Activated gamma-delta T cell treated with Interleukin-2 at 50 U/mL for 16 hours (primary cell): ENCODE data around the gene GRID1.
"Not testable (repeated sequence)": the region's sequence is repeated elsewhere in the genome, so short reads cannot be mapped to it uniquely, and the experiment has no call there.

Experiments
- DNase-seq: peaks from one replicate; pipeline ENCODE4 v3.0.0-alpha.2; 2020

GRID1 gene

GRCh38 chr10:86092311-86092710 is 274.3 kb downstream of the GRID1 start:
- not testable (repeated sequence) for DNase-seq

- no peak for DNase-seq
These were observed 275.4 kb downstream of the GRID1 start for GRCh38 chr10:86091216-86091615.

GRCh38 chr10:86090807-86091206 is 275.8 kb downstream of the GRID1 start:
- no peak for DNase-seq

GRCh38 chr10:86087716-86088115 is 278.9 kb downstream of the GRID1 start:
- no peak for DNase-seq

- DNase-seq = no peak
These were observed 280.2 kb downstream of the GRID1 start for GRCh38 chr10:86086418-86086817.

- DNase-seq = no peak
These were observed 280.9 kb downstream of the GRID1 start for GRCh38 chr10:86085686-86086085.

- DNase-seq = no peak
These were observed 281.5 kb downstream of the GRID1 start for GRCh38 chr10:86085136-86085535.

GRCh38 chr10:86084585-86084984 is 282.0 kb downstream of the GRID1 start:
- no peak for DNase-seq

GRCh38 chr10:86083664-86084175 is 282.9 kb downstream of the GRID1 start:
- DNase-seq = no peak

- DNase-seq = no peak
These were observed 283.4 kb downstream of the GRID1 start for GRCh38 chr10:86083206-86083605.

- DNase-seq = no peak
These were observed 284.0 kb downstream of the GRID1 start for GRCh38 chr10:86082556-86082955.

- no peak for DNase-seq
These were observed 287.5 kb downstream of the GRID1 start for GRCh38 chr10:86079088-86079487.

GRCh38 chr10:86078639-86079035 is 288.0 kb downstream of the GRID1 start:
- no peak for DNase-seq

- no peak for DNase-seq
These were observed 288.5 kb downstream of the GRID1 start for GRCh38 chr10:86077871-86078638.

- no peak for DNase-seq
These were observed 289.3 kb downstream of the GRID1 start for GRCh38 chr10:86077271-86077670.

GRCh38 chr10:86076497-86076896 is 290.1 kb downstream of the GRID1 start:
- DNase-seq = not testable (repeated sequence)

GRCh38 chr10:86075512-86075911 is 291.1 kb downstream of the GRID1 start:
- DNase-seq = no peak

- no peak for DNase-seq
These were observed 292.3 kb downstream of the GRID1 start for GRCh38 chr10:86074294-86074693.

- DNase-seq = no peak
These were observed 293.2 kb downstream of the GRID1 start for GRCh38 chr10:86073199-86073977.

- DNase-seq = no peak
These were observed 294.2 kb downstream of the GRID1 start for GRCh38 chr10:86072413-86072812.

- no peak for DNase-seq
These were observed 294.8 kb downstream of the GRID1 start for GRCh38 chr10:86071758-86072157.

GRCh38 chr10:86071145-86071544 is 295.4 kb downstream of the GRID1 start:
- DNase-seq = no peak

GRCh38 chr10:86070278-86070677 is 296.3 kb downstream of the GRID1 start:
- DNase-seq = no peak
